GM12891 (cell line): ENCODE data around the gene NOD2.

ENCODE experiments used
- DNase-seq: peaks from one replicate; pipeline ENCODE4 v3.0.0; 2011; ENCODE audit warnings: low spot score; ENCODE audit not compliant: insufficient read length
- FAIRE-seq: peaks from 2 replicates; lab custom pipeline; 2011; peaks lifted over from hg19 to GRCh38; lab: Jason Lieb, UNC
- PAX5 ChIP-seq: IDR thresholded peaks from 2 replicates; pipeline ENCODE4 v1.6.1; 2011; ENCODE audit warnings: low read length, moderate library complexity, mild to moderate bottlenecking; ENCODE audit not compliant: insufficient read depth, severe bottlenecking
- POLR2A ChIP-seq: IDR thresholded peaks from 2 replicates; pipeline ENCODE4 v1.6.1; 2011; ENCODE audit warnings: low read depth, low read length, control low read depth
- POLR2AphosphoS5 ChIP-seq: IDR thresholded peaks from 2 replicates; pipeline ENCODE4 v1.6.1; 2011; ENCODE audit warnings: low read depth, low read length, control low read depth
- POU2F2 ChIP-seq: IDR thresholded peaks from 2 replicates; pipeline ENCODE4 v1.6.1; 2011; ENCODE audit warnings: low read depth, mild to moderate bottlenecking, control low read depth, low read length, moderate library complexity
- SPI1 ChIP-seq: IDR thresholded peaks from 2 replicates; pipeline ENCODE4 v1.6.1; 2011; ENCODE audit warnings: low read depth, low read length, control low read depth
- TAF1 ChIP-seq: IDR thresholded peaks from 2 replicates; pipeline ENCODE4 v1.6.1; 2011; ENCODE audit warnings: low read depth, low read length, control low read depth

NOD2 gene

GRCh38 chr16:50745940-50746339, 52.5 kb downstream of the NOD2 start:
- no peak for DNase-seq
- FAIRE-seq, result peak; percentile 47
- TF ChIP-seq POU2F2 (no peak), POLR2A (no peak), SPI1 (no peak), TAF1 (no peak), PAX5 (no peak)

- peak; percentile 96 for FAIRE-seq
Measured at GRCh38 chr16:50747207-50747956, 54.0 kb downstream of the NOD2 start.

GRCh38 chr16:50751528-50751927, 58.1 kb downstream of the NOD2 start:
- DNase-seq (no peak), FAIRE-seq (no peak)
- no peak for TF ChIP-seq PAX5
- no peak for TF ChIP-seq TAF1

More at GRCh38 chr16:50747207-50747956, 54.0 kb downstream of the NOD2 start:
- no peak for DNase-seq
- TF ChIP-seq SPI1, result no peak
- no peak for TF ChIP-seq PAX5
- TF ChIP-seq POLR2AphosphoS5, result no peak
- no peak for TF ChIP-seq TAF1
- TF ChIP-seq POLR2A, result no peak
- no peak for TF ChIP-seq POU2F2

DNA sequence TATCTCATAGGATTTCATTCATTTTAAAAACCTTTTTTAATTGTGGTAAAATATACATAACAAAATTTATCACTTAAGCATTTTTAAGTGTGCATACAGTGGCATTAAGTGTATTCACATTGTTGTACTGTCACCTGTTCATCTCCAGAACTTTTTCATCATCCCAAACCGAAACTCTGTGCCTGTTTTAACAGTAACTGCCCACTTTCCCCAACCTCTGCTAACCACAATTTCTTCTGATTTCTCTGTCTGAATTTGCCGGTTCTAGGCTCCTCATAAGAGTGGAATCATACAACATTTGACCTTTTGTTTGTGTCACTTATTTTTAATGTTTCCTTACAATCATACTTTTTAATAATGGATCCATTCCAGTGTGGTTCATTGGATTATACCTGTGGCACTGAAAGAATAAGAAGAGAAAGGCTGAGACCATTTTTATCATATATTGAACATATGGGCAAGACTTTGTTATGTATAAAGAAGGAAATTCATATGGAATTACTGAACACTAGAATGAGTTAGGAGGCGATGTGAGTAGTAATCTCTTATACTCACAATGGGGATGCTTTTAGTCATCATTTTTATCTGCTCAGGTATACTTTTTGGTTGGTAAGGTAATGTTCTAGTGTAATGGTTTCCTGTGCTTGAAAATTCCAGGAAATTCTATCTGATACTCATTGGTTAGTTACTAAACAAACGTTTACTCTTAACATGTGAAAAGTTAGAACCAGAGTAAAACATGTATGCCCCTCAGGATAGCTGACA, 59.2 kb downstream of the NOD2 start:
- no peak for DNase-seq
- TF ChIP-seq SPI1 (no peak), POU2F2 (no peak), TAF1 (no peak), POLR2A (no peak), POLR2AphosphoS5 (no peak), PAX5 (no peak)
- FAIRE-seq, result no peak

DNA sequence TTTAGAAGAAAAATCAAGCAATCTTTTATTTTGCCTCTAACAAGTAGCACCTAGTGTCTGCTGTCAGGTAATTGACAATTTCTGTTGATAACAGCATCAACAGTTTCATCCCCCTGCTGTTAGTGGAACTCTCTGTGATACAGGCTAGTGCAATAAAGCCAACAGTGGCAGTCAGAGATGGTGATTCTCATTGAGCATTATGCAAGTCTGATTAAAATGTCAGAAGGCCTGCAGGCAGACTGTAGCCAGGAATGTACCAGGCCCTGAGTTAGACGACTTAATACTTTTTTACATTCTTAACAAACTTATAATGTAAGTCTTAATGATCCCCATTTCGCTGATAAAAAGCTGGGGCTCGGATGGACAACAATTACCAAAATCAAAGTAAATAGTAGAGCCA, 63.1 kb downstream of the NOD2 start:
- FAIRE-seq, result peak; percentile 5
- no peak for TF ChIP-seq POLR2A
- TF ChIP-seq PAX5, result no peak
- TF ChIP-seq TAF1, result no peak
- no peak for TF ChIP-seq POLR2AphosphoS5
- no peak for TF ChIP-seq POU2F2
- TF ChIP-seq SPI1, result no peak
- DNase-seq, result no peak

DNA sequence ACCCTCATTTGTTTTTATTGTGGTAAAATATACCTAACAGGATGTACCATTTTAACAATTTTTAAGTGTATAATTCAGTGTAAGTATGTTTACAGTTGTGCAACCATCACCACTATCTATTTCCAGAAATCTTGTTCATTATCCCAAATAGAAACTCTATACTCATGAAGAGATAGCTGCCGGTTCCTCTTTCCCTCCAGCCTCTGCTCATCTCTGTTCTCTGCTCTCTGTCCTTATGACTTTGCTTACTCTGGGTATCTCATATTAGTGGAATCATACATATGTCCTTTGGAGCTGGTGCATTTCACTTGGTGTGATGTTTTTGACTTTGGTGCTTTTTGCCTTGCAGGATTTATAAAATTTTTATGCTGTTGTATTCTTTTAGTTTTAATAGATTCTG, 67.9 kb downstream of the NOD2 start:
- DNase-seq, result no peak
- TF ChIP-seq POU2F2 (no peak), SPI1 (peak; percentile 56)
- no peak for FAIRE-seq

GRCh38 chr16:50762241-50762640, 68.8 kb downstream of the NOD2 start:
- DNase-seq (no peak), FAIRE-seq (no peak)
- no peak for TF ChIP-seq TAF1
- no peak for TF ChIP-seq POLR2AphosphoS5
- TF ChIP-seq PAX5, result no peak
- no peak for TF ChIP-seq POU2F2
- no peak for TF ChIP-seq POLR2A
- TF ChIP-seq SPI1, result no peak

- no peak for TF ChIP-seq PAX5
- no peak for TF ChIP-seq POLR2AphosphoS5
- no peak for TF ChIP-seq SPI1
- TF ChIP-seq POU2F2, result no peak
- TF ChIP-seq TAF1, result no peak
- TF ChIP-seq POLR2A, result no peak
- DNase-seq, result no peak
- peak; percentile 52 for FAIRE-seq
Measured at GRCh38 chr16:50763211-50763610, 69.8 kb downstream of the NOD2 start.

DNA sequence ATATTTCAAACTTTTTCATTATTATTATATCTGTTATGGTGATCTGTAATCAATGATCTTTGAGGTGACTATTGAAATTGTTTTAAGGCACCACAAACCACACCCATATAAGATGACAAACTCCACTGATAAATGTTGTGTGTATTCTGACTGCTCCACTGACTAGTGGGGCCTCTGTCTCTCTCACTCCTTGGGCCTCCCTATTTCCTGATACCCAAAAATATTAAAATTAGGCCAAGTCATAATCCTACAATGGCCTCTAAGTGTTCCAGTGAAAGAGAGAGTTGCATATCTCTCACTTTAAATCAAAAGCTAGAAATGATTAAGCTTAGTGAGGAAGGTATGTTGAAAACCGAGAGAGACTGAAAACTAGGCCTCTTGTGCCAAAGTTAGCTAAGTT, 71.9 kb downstream of the NOD2 start:
- FAIRE-seq, result no peak

GRCh38 chr16:50765861-50766260, 72.5 kb downstream of the NOD2 start:
- DNase-seq (no peak), FAIRE-seq (no peak)
- TF ChIP-seq POLR2A (no peak), PAX5 (no peak)

More for the DNA sequence above, 71.9 kb downstream of the NOD2 start:
- DNase-seq, result no peak
- TF ChIP-seq PAX5 (no peak), POU2F2 (no peak), POLR2A (no peak), TAF1 (no peak), SPI1 (no peak), POLR2AphosphoS5 (no peak)
